ENCODE results near the gene SLC29A1.

Gene SLC29A1

GRCh38 chr6:44278315-44278714 is 54.9 kb downstream of the SLC29A1 start:
- Histone ChIP-seq H3K27ac (ENCODE audit: low read depth, low read length) (no peak overlapping the region), H3K27me3 (ENCODE audit: low read length) (no peaks in the 10 kb centered on the region)

GRCh38 chr6:44278774-44279697 is 55.6 kb downstream of the SLC29A1 start:
- H3K36me3 ChIP-seq (ENCODE audit: low read length): no peaks in the 10 kb centered on the region
- no peaks in the 10 kb centered on the region for H3K9me2 ChIP-seq (replicated peaks; ENCODE audit: insufficient read depth, low read length)
- H4K20me1 ChIP-seq (ENCODE audit: low read depth, low read length): no peaks in the 10 kb centered on the region
- H3K9ac ChIP-seq (ENCODE audit: low read length): no peak overlapping the region
- no peaks in the 10 kb centered on the region for H3K9me3 ChIP-seq (ENCODE audit: insufficient read depth, low read length)
- no peak overlapping the region for H2AFZ ChIP-seq (ENCODE audit: low read depth, low read length, severe bottlenecking)
- H3F3A ChIP-seq (ENCODE audit: insufficient read depth): no peaks in the 10 kb centered on the region
- H3K4me2 ChIP-seq (ENCODE audit: low read depth, low read length, poor library complexity, severe bottlenecking): no peak overlapping the region
- H3K4me3 ChIP-seq (ENCODE audit: insufficient read depth, low read length, poor library complexity, severe bottlenecking): no peak overlapping the region
- H3K27me3 ChIP-seq (ENCODE audit: low read length): no peaks in the 10 kb centered on the region
- TF ChIP-seq EZH2phosphoT487 (conservative IDR thresholded peaks at IDR 0.05; ENCODE audit: low read length): no peak
- TF ChIP-seq, protein P1, sequence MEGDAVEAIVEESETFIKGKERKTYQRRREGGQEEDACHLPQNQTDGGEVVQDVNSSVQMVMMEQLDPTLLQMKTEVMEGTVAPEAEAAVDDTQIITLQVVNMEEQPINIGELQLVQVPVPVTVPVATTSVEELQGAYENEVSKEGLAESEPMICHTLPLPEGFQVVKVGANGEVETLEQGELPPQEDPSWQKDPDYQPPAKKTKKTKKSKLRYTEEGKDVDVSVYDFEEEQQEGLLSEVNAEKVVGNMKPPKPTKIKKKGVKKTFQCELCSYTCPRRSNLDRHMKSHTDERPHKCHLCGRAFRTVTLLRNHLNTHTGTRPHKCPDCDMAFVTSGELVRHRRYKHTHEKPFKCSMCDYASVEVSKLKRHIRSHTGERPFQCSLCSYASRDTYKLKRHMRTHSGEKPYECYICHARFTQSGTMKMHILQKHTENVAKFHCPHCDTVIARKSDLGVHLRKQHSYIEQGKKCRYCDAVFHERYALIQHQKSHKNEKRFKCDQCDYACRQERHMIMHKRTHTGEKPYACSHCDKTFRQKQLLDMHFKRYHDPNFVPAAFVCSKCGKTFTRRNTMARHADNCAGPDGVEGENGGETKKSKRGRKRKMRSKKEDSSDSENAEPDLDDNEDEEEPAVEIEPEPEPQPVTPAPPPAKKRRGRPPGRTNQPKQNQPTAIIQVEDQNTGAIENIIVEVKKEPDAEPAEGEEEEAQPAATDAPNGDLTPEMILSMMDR (IDR thresholded peaks at IDR 0.05; ENCODE audit: insufficient read depth, low read length, poor library complexity, severe bottlenecking): no peak
- no peaks in the 10 kb centered on the region for H3K79me2 ChIP-seq (ENCODE audit: insufficient read depth, low read length)
- no peak overlapping the region for H3K27ac ChIP-seq (ENCODE audit: low read depth, low read length)

More at GRCh38 chr6:44278315-44278714, 54.9 kb downstream of the SLC29A1 start:
- Histone ChIP-seq H3K9me2 (replicated peaks; ENCODE audit: insufficient read depth, low read length) (no peaks in the 10 kb centered on the region), H3K9me3 (ENCODE audit: insufficient read depth, low read length) (no peaks in the 10 kb centered on the region), H3K9ac (ENCODE audit: low read length) (no peak overlapping the region), H2AFZ (ENCODE audit: low read depth, low read length, severe bottlenecking) (no peak overlapping the region), H3K4me2 (ENCODE audit: low read depth, low read length, poor library complexity, severe bottlenecking) (no peak overlapping the region), H3K79me2 (ENCODE audit: insufficient read depth, low read length) (no peaks in the 10 kb centered on the region), H3F3A (ENCODE audit: insufficient read depth) (no peaks in the 10 kb centered on the region), H4K20me1 (ENCODE audit: low read depth, low read length) (no peaks in the 10 kb centered on the region), H3K36me3 (ENCODE audit: low read length) (no peaks in the 10 kb centered on the region), H3K4me3 (ENCODE audit: insufficient read depth, low read length, poor library complexity, severe bottlenecking) (no peak overlapping the region)
- TF ChIP-seq EZH2phosphoT487 (conservative IDR thresholded peaks at IDR 0.05; ENCODE audit: low read length): no peak
- TF ChIP-seq, protein P1 (IDR thresholded peaks at IDR 0.05; ENCODE audit: insufficient read depth, low read length, poor library complexity, severe bottlenecking): no peak
